K562 (cell line): ENCODE results near the gene TP53RK.

ENCODE experiments used
- CBX5 ChIP-seq: IDR thresholded peaks from 2 replicates; pipeline ENCODE4 v1.6.1; 2014; ENCODE audit warnings: low read depth, borderline replicate concordance
- CREB1 ChIP-seq, 2 experiments: sonication (generic) in 1 of 2; formaldehyde crosslinking in 1 of 2; IDR thresholded peaks; 2 replicates each; pipeline versions ENCODE4 v1.6.1 to v1.8.0; 2012 to 2022; ENCODE audit warnings: inconsistent platforms in 1 of 2, mild to moderate bottlenecking in 1 of 2, missing genetic modification reagents in 1 of 2, moderate library complexity in 1 of 2
- POLR2A ChIP-seq: fragments of 450-650 bp; conservative IDR thresholded peaks from 2 replicates; pipeline ENCODE4 v1.6.1; 2016
- TF ChIP-seq, protein P1 (sequence below): sonication (generic); formaldehyde crosslinking; IDR thresholded peaks from 2 replicates; pipeline ENCODE4 v1.8.1; 2022; ENCODE audit warnings: missing genetic modification reagents

DNA sequence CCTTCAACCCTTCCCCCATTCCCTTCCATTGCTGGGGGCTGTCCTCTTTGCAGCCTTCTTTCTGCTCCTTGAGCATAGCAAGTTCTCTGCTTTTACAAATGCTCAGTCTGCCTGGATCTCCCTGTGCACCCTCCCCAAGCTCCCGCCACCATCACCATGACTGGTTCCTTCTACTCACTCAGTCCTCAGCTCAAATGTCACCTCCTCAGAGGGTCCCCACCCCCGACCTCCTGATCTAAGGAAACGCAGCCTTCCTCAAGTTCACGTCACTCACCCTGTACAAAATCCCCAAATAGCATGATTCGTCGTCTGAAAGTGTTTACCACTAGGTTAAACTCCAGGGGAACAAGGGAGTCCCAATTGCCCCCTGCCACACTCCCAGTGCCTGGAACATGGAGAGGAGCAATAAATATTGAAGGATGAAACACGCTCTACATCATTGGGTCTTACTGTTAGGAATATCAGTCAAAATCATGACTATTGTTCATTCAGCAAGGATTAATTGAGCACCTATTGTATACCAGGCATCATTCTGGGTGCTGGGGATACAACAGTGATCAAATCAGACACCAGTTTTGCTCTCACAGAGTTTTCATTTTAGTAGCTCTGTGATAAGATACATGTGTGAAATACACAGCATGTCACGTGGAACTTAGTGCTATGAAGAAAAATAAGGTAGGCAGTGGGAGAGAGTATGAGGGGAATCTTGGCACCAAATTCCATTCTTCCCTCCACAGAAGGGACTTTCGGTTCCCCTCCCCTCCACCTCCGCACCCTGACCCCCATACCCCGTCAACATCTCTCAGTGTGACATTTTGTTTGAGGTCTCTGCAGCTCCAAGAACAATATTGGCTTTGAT, 15.6 kb downstream of the TP53RK start:
- no peak for TF ChIP-seq CREB1 (IDR thresholded peaks at IDR 0.05)
- TF ChIP-seq CREB1 (CRISPR knock-in tag; IDR thresholded peaks at IDR 0.05), result no peak
- TF ChIP-seq, protein P1, sequence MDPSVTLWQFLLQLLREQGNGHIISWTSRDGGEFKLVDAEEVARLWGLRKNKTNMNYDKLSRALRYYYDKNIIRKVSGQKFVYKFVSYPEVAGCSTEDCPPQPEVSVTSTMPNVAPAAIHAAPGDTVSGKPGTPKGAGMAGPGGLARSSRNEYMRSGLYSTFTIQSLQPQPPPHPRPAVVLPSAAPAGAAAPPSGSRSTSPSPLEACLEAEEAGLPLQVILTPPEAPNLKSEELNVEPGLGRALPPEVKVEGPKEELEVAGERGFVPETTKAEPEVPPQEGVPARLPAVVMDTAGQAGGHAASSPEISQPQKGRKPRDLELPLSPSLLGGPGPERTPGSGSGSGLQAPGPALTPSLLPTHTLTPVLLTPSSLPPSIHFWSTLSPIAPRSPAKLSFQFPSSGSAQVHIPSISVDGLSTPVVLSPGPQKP (CRISPR knock-in tag), result no peak
- TF ChIP-seq CBX5, result no peak
- no peak for TF ChIP-seq POLR2A
